SK-N-SH (cell line): ENCODE data around the gene MTMR12. TPM values are rescaled to one million over a fixed set of nuclear protein-coding genes. Genes with fewer than 3 reads are reported as not detected.
A peak's percentile ranks its signal among the peaks of the same experiment; 100 is the strongest.

Experiments used
- CTCF ChIA-PET: fragments of 300-600, 350-600 bp; formaldehyde crosslinking; extraction: SDS; loops from one replicate; lab custom pipeline; 2021; lab: Yijun Ruan, JAX
- POLR2A ChIA-PET: fragments of 350-600 bp; sonication (Branson Sonifier 250); formaldehyde crosslinking; extraction: SDS; loops from one replicate; lab custom pipeline; 2020; ENCODE audit warnings: antibody characterized with exemption, inconsistent platforms; lab: Yijun Ruan, JAX
- DNase-seq: peaks from one replicate; pipeline ENCODE4 v3.0.0; 2012
- H2AFZ ChIP-seq: fragments of 200-600 bp; sonication (generic); 2 replicates; pipeline ENCODE4 v1.8.1; 2016; ENCODE audit warnings: antibody characterized with exemption, mild to moderate bottlenecking, low read depth
- H3F3A ChIP-seq: fragments of 200-600 bp; sonication (generic); replicated peaks from 2 replicates; pipeline ENCODE3; 2016; ENCODE audit warnings: antibody characterized with exemption, mild to moderate bottlenecking; ENCODE audit not compliant: insufficient read depth
- H3K27ac ChIP-seq, 2 experiments: fragments of 200-500 bp in 1 of 2; fragments of 200-600 bp in 1 of 2; sonication (Bioruptor generic) in 1 of 2; sonication (generic), shearing (Covaris generic) in 1 of 2; 2 replicates each; pipeline versions ENCODE4 v1.5.1 to v1.6.1; 2014 to 2016; ENCODE audit warnings: low read depth in 2 of 2, inconsistent platforms in 1 of 2, low read length in 1 of 2, mild to moderate bottlenecking in 1 of 2, mixed read lengths in 1 of 2
- H3K27me3 ChIP-seq: fragments of 200-600 bp; sonication (generic), shearing (Covaris generic); 2 replicates; pipeline ENCODE4 v1.6.1; 2016; ENCODE audit warnings: mixed run types; ENCODE audit not compliant: insufficient read depth
- H3K36me3 ChIP-seq, 2 experiments: fragments of 200-500 bp in 1 of 2; fragments of 200-600 bp in 1 of 2; sonication (Bioruptor generic) in 1 of 2; sonication (generic) in 1 of 2; replicated peaks in 1 of 2; 2 replicates each; pipeline versions ENCODE3 to v1.5.1; 2014 to 2016; ENCODE audit warnings: low read length in 1 of 2, mild to moderate bottlenecking in 1 of 2; ENCODE audit not compliant: insufficient read depth in 2 of 2, control insufficient read depth in 1 of 2
- H3K4me1 ChIP-seq, 2 experiments: fragments of 200-500 bp in 1 of 2; fragments of 200-600 bp in 1 of 2; sonication (Bioruptor generic) in 1 of 2; sonication (generic), shearing (Covaris generic) in 1 of 2; 2 replicates each; pipeline versions ENCODE4 v1.5.1 to v1.6.1; 2014 to 2016; ENCODE audit warnings: low read depth in 1 of 2, low read length in 1 of 2, mixed run types in 1 of 2; ENCODE audit not compliant: insufficient read depth in 2 of 2, control insufficient read depth in 1 of 2
- H3K4me2 ChIP-seq: fragments of 200-600 bp; sonication (generic), shearing (Covaris generic); 2 replicates; pipeline ENCODE4 v1.6.1; 2017; ENCODE audit warnings: mixed run types
- H3K4me3 ChIP-seq, 2 experiments: fragments of 200-500 bp in 1 of 2; fragments of 200-600 bp in 1 of 2; sonication (Bioruptor generic) in 1 of 2; sonication (generic), shearing (Covaris generic) in 1 of 2; 2 replicates each; pipeline versions ENCODE4 v1.5.1 to v1.8.1; 2014 to 2016; ENCODE audit warnings: low read depth in 2 of 2, inconsistent platforms in 1 of 2, low read length in 1 of 2, mild to moderate bottlenecking in 1 of 2, mixed read lengths in 1 of 2, moderate library complexity in 1 of 2
- H3K79me2 ChIP-seq: fragments of 200-600 bp; sonication (generic); 2 replicates; pipeline ENCODE4 v1.8.1; 2017; ENCODE audit warnings: mild to moderate bottlenecking; ENCODE audit not compliant: insufficient read depth
- H3K9ac ChIP-seq: fragments of 200-600 bp; sonication (generic); 2 replicates; pipeline ENCODE4 v1.6.1; 2017; ENCODE audit warnings: mixed run types
- H3K9me2 ChIP-seq: fragments of 200-600 bp; sonication (generic); 2 replicates; pipeline ENCODE4 v1.6.1; 2017; ENCODE audit warnings: mixed run types
- H3K9me3 ChIP-seq: fragments of 200-600 bp; sonication (generic); 2 replicates; pipeline ENCODE4 v1.6.1; 2017; ENCODE audit warnings: mixed run types, mild to moderate bottlenecking, moderate library complexity
- H4K20me1 ChIP-seq: fragments of 200-600 bp; sonication (generic); 2 replicates; pipeline ENCODE4 v1.6.1; 2017; ENCODE audit warnings: mild to moderate bottlenecking, mixed run types; ENCODE audit not compliant: insufficient read depth
- EP300 ChIP-seq, 2 experiments: IDR thresholded peaks; 2 replicates each; pipeline versions ENCODE4 v1.4.0 to v1.6.1; 2012; ENCODE audit warnings: borderline replicate concordance in 1 of 2, low read depth in 1 of 2, low read length in 1 of 2
- EZH2phosphoT487 ChIP-seq: fragments of 200-600 bp; sonication (generic); IDR thresholded peaks from 2 replicates; pipeline ENCODE4 v1.6.1; 2017; ENCODE audit warnings: low read depth, mixed run types, mild to moderate bottlenecking, antibody characterized with exemption, moderate library complexity, borderline replicate concordance
- FOSL2 ChIP-seq: IDR thresholded peaks from 2 replicates; pipeline ENCODE4 v1.4.0; 2012; ENCODE audit warnings: low read depth, mild to moderate bottlenecking, moderate library complexity, borderline replicate concordance
- FOXJ3 ChIP-seq: sonication (generic); formaldehyde crosslinking; IDR thresholded peaks from 2 replicates; pipeline ENCODE4 v1.5.1; 2020; ENCODE audit warnings: mild to moderate bottlenecking, missing genetic modification reagents
- MEF2A ChIP-seq: IDR thresholded peaks from 2 replicates; pipeline ENCODE4 v1.4.0; 2012; ENCODE audit warnings: low read depth, borderline replicate concordance
- MXI1 ChIP-seq: IDR thresholded peaks from 2 replicates; pipeline ENCODE4 v1.6.1; 2012; ENCODE audit warnings: mild to moderate bottlenecking, low read depth, low read length, improper control_type of control experiment
- POLR2AphosphoS5 ChIP-seq: IDR thresholded peaks from 2 replicates; pipeline ENCODE4 v1.6.1; 2012; ENCODE audit warnings: low read depth, low read length
- RAD21 ChIP-seq: IDR thresholded peaks from 2 replicates; pipeline ENCODE4 v1.6.1; 2012; ENCODE audit warnings: mild to moderate bottlenecking, low read length
- RCOR1 ChIP-seq: fragments of 150-350 bp; IDR thresholded peaks from 2 replicates; pipeline ENCODE4 v1.6.1; 2017; ENCODE audit warnings: antibody characterized with exemption, low read length
- RFX5 ChIP-seq: IDR thresholded peaks from 2 replicates; pipeline ENCODE4 v1.6.1; 2012; ENCODE audit warnings: mild to moderate bottlenecking, improper control_type of control experiment, low read length
- TAF1 ChIP-seq: IDR thresholded peaks from 2 replicates; pipeline ENCODE4 v1.6.1; 2012; ENCODE audit warnings: low read depth, mild to moderate bottlenecking, low read length, moderate library complexity, borderline replicate concordance
- WGBS: methylation state at CpG from one replicate; pipeline ENCODE4 v1.1.6; 2017; ENCODE audit warnings: low lambda C conversion rate; 5-methylcytosine and 5-hydroxymethylcytosine counted together
- polyA plus RNA-seq, 3 experiments: library from polyadenylated mRNA; depleted of rRNA; stranded (reverse); fragments of >200 nt; gene quantifications; 2 replicates each; pipeline ENCODE4 v1.2.3, GENCODE V29; 2012
- TF ChIP-seq, protein P1 (sequence below): fragments of 200-600 bp; sonication (generic); IDR thresholded peaks from 2 replicates; pipeline ENCODE4 v1.6.1; 2017; ENCODE audit warnings: antibody characterized with exemption, mild to moderate bottlenecking, moderate library complexity
- TF ChIP-seq, protein P2 (sequence below): fragments of 150-350 bp; IDR thresholded peaks from 2 replicates; pipeline ENCODE4 v1.6.1; 2017; ENCODE audit warnings: antibody characterized with exemption, low read length, low read depth, borderline replicate concordance
- TF ChIP-seq, protein P3 (sequence below): IDR thresholded peaks from 2 replicates; pipeline ENCODE4 v1.4.0; 2012; ENCODE audit warnings: low read depth, borderline replicate concordance
- TF ChIP-seq, protein P4 (sequence below): IDR thresholded peaks from 2 replicates; pipeline ENCODE4 v1.4.0; 2012; ENCODE audit warnings: low read depth

The MTMR12 gene
- polyA plus RNA-seq, 1 of the 3 experiments (the other 2 are of a cell fraction): 10.9 TPM

DNA sequence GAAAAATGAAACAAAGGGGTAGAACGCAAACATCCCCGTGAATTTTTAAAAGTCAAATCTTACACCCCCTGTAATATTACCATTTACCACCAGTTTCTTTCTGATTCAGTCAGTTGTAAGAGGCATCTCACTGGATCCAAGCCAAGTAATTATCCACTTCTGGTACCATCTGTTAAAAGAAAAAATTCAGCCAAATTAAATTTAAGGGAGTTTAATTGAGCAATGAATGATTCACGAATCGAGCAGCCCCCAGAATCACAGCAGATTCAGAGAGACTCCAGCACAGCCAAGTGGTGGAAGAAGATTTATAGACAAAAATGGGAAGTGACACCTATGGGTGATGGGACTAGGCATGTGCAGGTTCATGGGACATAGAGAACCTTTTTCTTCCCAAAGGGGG lies 29.9 kb upstream of the MTMR12 start:
- TF ChIP-seq, protein P1, sequence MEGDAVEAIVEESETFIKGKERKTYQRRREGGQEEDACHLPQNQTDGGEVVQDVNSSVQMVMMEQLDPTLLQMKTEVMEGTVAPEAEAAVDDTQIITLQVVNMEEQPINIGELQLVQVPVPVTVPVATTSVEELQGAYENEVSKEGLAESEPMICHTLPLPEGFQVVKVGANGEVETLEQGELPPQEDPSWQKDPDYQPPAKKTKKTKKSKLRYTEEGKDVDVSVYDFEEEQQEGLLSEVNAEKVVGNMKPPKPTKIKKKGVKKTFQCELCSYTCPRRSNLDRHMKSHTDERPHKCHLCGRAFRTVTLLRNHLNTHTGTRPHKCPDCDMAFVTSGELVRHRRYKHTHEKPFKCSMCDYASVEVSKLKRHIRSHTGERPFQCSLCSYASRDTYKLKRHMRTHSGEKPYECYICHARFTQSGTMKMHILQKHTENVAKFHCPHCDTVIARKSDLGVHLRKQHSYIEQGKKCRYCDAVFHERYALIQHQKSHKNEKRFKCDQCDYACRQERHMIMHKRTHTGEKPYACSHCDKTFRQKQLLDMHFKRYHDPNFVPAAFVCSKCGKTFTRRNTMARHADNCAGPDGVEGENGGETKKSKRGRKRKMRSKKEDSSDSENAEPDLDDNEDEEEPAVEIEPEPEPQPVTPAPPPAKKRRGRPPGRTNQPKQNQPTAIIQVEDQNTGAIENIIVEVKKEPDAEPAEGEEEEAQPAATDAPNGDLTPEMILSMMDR: no peak
- TF ChIP-seq RAD21: peak; percentile 48
- H3K4me1 ChIP-seq: peaks cover 0 to 4% of the 10 kb centered on the region in 2 experiments; a peak in 1 of 4 replicates
- no peak overlapping the region for H2AFZ ChIP-seq
- POLR2A ChIA-PET: no interaction called here
- no peak overlapping the region for H3K4me2 ChIP-seq
- peaks cover 19% of the 10 kb centered on the region; the same call in 1 of the 2 replicates for H3K9me3 ChIP-seq
- peaks cover 0 to 5% of the 10 kb centered on the region in 2 experiments for H3K36me3 ChIP-seq
- no peak overlapping the region for H3K27ac ChIP-seq
- H3K9me2 ChIP-seq: no peaks in the 10 kb centered on the region
- no peaks in the 10 kb centered on the region for H4K20me1 ChIP-seq
- H3K4me3 ChIP-seq: no peak overlapping the region
- peak; percentile 22 for DNase-seq
- no peak overlapping the region for H3K9ac ChIP-seq
- CTCF ChIA-PET: interaction anchor here (1.0 to 5.3 kb wide), 9 partner anchors 9 to 266 kb away, joined by 3 to 28 read pairs (median 5); no protein-coding TSS in a partner anchor
- 11% methylated on average over 4 of the region's 4 CpGs for WGBS
- H3K79me2 ChIP-seq: no peaks in the 10 kb centered on the region
- peaks cover 3% of the 10 kb centered on the region for H3F3A ChIP-seq
- no peaks in the 10 kb centered on the region for H3K27me3 ChIP-seq

DNA sequence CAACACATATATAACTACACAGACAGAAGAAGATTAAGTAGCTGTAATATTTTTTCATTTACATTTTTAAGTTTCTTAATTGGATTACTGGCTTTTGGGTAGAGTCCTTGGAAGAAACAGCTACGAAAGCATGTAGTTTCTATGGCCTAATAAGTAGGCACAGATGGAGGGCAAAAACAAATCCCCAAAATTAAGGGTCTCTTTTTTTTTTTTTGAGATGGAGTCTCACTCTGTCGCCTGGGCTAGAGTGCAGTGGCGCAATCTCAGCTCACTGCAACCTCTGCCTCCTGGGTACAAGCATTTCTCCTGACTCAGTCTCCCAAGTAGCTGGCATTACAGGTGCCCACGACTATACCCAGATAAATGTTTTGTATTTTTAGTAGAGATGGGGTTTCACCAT lies 27.1 kb upstream of the MTMR12 start:
- no peak overlapping the region for H2AFZ ChIP-seq
- TF ChIP-seq RFX5 (no peak), EZH2phosphoT487 (no peak), FOSL2 (no peak), RCOR1 (no peak), MXI1 (no peak), TAF1 (no peak), FOXJ3 (no peak), RAD21 (no peak), EP300 (IDR thresholded peaks at IDR 0.05; ENCODE audit: borderline replicate concordance in 1 of 2, low read depth in 1 of 2, low read length in 1 of 2) (no peak), POLR2AphosphoS5 (no peak), MEF2A (no peak)
- TF ChIP-seq, protein P2, sequence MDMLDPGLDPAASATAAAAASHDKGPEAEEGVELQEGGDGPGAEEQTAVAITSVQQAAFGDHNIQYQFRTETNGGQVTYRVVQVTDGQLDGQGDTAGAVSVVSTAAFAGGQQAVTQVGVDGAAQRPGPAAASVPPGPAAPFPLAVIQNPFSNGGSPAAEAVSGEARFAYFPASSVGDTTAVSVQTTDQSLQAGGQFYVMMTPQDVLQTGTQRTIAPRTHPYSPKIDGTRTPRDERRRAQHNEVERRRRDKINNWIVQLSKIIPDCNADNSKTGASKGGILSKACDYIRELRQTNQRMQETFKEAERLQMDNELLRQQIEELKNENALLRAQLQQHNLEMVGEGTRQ: no peak
- TF ChIP-seq, protein P3, sequence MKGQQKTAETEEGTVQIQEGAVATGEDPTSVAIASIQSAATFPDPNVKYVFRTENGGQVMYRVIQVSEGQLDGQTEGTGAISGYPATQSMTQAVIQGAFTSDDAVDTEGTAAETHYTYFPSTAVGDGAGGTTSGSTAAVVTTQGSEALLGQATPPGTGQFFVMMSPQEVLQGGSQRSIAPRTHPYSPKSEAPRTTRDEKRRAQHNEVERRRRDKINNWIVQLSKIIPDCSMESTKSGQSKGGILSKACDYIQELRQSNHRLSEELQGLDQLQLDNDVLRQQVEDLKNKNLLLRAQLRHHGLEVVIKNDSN: no peak
- TF ChIP-seq, protein P4, sequence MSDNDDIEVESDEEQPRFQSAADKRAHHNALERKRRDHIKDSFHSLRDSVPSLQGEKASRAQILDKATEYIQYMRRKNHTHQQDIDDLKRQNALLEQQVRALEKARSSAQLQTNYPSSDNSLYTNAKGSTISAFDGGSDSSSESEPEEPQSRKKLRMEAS: no peak
- TF ChIP-seq, all 33 proteins: peak for 0

More for the DNA sequence above, 27.1 kb upstream of the MTMR12 start:
- Histone ChIP-seq H3K79me2 (no peaks in the 10 kb centered on the region), H3K9me2 (no peaks in the 10 kb centered on the region), H3K9ac (no peak overlapping the region), H3K27me3 (no peaks in the 10 kb centered on the region), H3K36me3 (peaks cover 0 to 5% of the 10 kb centered on the region in 2 experiments), H3K4me3 (no peak overlapping the region), H3K9me3 (peaks cover 20% of the 10 kb centered on the region; the same call in 1 of the 2 replicates), H3K27ac (no peak overlapping the region), H3K4me2 (no peak overlapping the region), H3F3A (peaks cover 3% of the 10 kb centered on the region), H3K4me1 (peaks cover 0 to 4% of the 10 kb centered on the region in 2 experiments; a peak in 1 of 4 replicates), H4K20me1 (no peaks in the 10 kb centered on the region)
- 49% methylated on average over 4 of the region's 4 CpGs for WGBS
- CTCF ChIA-PET: interaction anchor here (0.9 to 5.3 kb wide), 3 partner anchors 10 to 108 kb away, joined by 3 to 28 read pairs (median 3); no protein-coding TSS in a partner anchor
- POLR2A ChIA-PET: interaction anchor here (0.6 kb wide), 1 partner anchor 33 kb away, joined by 3 read pairs; no protein-coding TSS in a partner anchor
- DNase-seq: no peak
